ENCODE results near the gene ZNF839. TPM values are rescaled to one million over a fixed set of nuclear protein-coding genes. Genes with fewer than 3 reads are reported as not detected.

Gene ZNF839
- total RNA-seq, 4 donors from 2014 or later = 6.7 to 14.1 (median 11.1) TPM

GRCh38 chr14:102360388-102360787 is 40.8 kb downstream of the ZNF839 start:
- Histone ChIP-seq H3K27me3 (no peaks in the 10 kb centered on the region), H3K4me3 (no peak overlapping the region), H3K27ac (no peak overlapping the region), H3K36me3 (peaks cover 0 to 21% (median 4%) of the 10 kb centered on the region in 4 donors), H3K4me1 (peaks cover 17 to 22% (median 20%) of the 10 kb centered on the region in 4 donors), H3K9me3 (no peaks in the 10 kb centered on the region)
- no peak for DNase-seq
- no peak for TF ChIP-seq POLR2AphosphoS5 (IDR thresholded peaks at IDR 0.05)
- TF ChIP-seq EP300 (IDR thresholded peaks at IDR 0.05; ENCODE audit: low read depth) = no peak
- TF ChIP-seq, protein P1, sequence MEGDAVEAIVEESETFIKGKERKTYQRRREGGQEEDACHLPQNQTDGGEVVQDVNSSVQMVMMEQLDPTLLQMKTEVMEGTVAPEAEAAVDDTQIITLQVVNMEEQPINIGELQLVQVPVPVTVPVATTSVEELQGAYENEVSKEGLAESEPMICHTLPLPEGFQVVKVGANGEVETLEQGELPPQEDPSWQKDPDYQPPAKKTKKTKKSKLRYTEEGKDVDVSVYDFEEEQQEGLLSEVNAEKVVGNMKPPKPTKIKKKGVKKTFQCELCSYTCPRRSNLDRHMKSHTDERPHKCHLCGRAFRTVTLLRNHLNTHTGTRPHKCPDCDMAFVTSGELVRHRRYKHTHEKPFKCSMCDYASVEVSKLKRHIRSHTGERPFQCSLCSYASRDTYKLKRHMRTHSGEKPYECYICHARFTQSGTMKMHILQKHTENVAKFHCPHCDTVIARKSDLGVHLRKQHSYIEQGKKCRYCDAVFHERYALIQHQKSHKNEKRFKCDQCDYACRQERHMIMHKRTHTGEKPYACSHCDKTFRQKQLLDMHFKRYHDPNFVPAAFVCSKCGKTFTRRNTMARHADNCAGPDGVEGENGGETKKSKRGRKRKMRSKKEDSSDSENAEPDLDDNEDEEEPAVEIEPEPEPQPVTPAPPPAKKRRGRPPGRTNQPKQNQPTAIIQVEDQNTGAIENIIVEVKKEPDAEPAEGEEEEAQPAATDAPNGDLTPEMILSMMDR (IDR thresholded peaks at IDR 0.05) = no peak
- no peak for TF ChIP-seq POLR2A (IDR thresholded peaks at IDR 0.05)
- intact Hi-C loops (cut with DNase I; ENCODE audit: low total_unique reads) (loop anchor here (5.0 kb wide), 1 partner anchor 1862 kb away; no protein-coding TSS in a partner anchor), in situ Hi-C loops (cut with MboI; ENCODE audit: low pct_ligation_motif_present in 1 of 4, low pct_unique_long_range_greater_than_20kb in 1 of 4, low sequenced_read_pairs in 3 of 4) (loop anchor here in 1 of 4 donors (25.0 kb wide), 1 partner anchor 152 kb away; the partner anchor contains the start of gene ANKRD9)
- 86 to 95% methylated on average over 1 to 3 of the region's 3 CpGs for WGBS, 2 donors (ENCODE audit: low coverage in 1 of 2)

DNA sequence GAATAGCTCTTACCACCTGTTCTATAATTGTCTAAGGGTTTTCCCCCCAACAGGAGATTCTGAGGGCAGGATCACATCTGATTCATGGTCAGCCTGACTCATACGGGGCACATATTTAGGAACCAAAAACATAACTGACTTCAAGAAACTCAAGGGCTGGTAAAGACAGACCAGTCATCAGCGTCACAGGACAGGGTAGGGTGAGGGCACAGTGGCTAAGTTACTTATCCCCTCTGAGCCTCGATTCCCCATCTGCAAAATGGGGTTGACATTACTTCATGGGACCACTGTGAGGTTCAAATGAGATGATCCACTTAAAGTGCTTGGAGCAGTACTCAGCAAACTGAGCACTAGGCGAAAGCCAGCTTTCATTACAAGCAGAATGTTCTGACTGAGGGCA is 42.5 kb downstream of the ZNF839 start:
- Histone ChIP-seq H3K4me1 (peaks cover 17 to 22% (median 20%) of the 10 kb centered on the region in 4 donors), H3K36me3 (peaks cover 0 to 14% (median 2%) of the 10 kb centered on the region in 4 donors), H3K27me3 (no peaks in the 10 kb centered on the region), H3K27ac (peak overlapping the region; percentile 93 to 98 (median 97)), H3K9me3 (no peaks in the 10 kb centered on the region), H3K4me3 (peak overlapping the region; percentile 39 to 99 (median 94))
- TF ChIP-seq POLR2AphosphoS5 (IDR thresholded peaks at IDR 0.05) (no peak), POLR2A (IDR thresholded peaks at IDR 0.05) (no peak), EP300 (IDR thresholded peaks at IDR 0.05; ENCODE audit: low read depth) (no peak)
- TF ChIP-seq, protein P1 (IDR thresholded peaks at IDR 0.05) = no peak
- 14% methylated on average over 4 of the region's 4 CpGs; no CpG with 5 or more reads in 1 of the 2 donors for WGBS, 2 donors (ENCODE audit: low coverage in 1 of 2)
- no peak for DNase-seq
- in situ Hi-C loops (cut with MboI; ENCODE audit: low pct_ligation_motif_present in 1 of 4, low pct_unique_long_range_greater_than_20kb in 1 of 4, low sequenced_read_pairs in 3 of 4) (loop anchor here in 1 of 4 donors (25.0 kb wide), 1 partner anchor 150 kb away; the partner anchor contains the start of gene ANKRD9), intact Hi-C loops (cut with DNase I; ENCODE audit: low total_unique reads) (loop anchor here (5.0 kb wide), 1 partner anchor 1860 kb away; no protein-coding TSS in a partner anchor)

DNA sequence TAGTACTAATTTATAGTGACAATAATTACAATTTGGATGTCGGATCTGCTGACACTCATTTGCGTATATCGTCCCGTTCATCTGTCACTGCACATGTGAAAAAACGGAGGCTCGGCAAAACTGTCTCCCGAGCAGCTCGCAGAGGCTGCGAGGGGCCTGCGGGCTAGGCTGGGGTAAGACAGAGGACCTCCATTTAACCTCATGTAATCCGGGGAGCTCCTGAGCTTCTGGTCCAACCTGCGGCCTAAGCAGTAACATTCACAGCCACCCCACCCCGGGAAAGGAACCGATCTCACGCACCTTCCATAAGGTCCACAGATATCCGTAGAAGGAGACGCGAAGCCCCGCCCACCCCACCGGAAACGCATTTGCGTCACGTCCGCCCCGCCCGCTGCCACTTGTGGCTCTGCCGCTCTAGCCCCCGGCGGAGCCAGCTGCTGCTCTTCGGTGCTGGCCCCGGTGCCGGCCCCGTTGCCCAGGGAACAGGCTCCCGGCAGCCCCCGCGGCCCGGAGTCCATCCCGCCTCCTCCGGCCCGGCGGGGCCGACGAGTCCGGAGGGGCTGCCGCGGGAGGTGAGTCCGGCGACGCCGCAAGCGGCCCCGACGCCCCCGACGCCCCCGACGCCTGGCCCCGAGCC is 43.1 kb downstream of the ZNF839 start, which contains the start of the genes CINP and TECPR2:
Gene CINP, minus strand, starts transcription at position 346 of the 637 bp plus-strand sequence. Its CDS starts 39 bp downstream, at position 307.
Gene TECPR2, plus strand, starts transcription at position 397 of the 637 bp plus-strand sequence. CDS start 13,781 bp downstream, outside the sequence.
- no peaks in the 10 kb centered on the region for H3K9me3 ChIP-seq
- in situ Hi-C loops (cut with MboI; ENCODE audit: low pct_ligation_motif_present in 1 of 4, low pct_unique_long_range_greater_than_20kb in 1 of 4, low sequenced_read_pairs in 3 of 4) (loop anchor here in 1 of 4 donors (25.0 kb wide), 1 partner anchor 150 kb away; the partner anchor contains the start of gene ANKRD9), intact Hi-C loops (cut with DNase I; ENCODE audit: low total_unique reads) (loop anchor here (5.0 kb wide), 1 partner anchor 1860 kb away; no protein-coding TSS in a partner anchor)
- H3K27me3 ChIP-seq = no peaks in the 10 kb centered on the region
- peak within 1 kb of the TSS; percentile 93 to 98 (median 97) for H3K27ac ChIP-seq
- WGBS, 2 donors (ENCODE audit: low coverage in 1 of 2) = 0% methylated on average over 38 of the region's 58 CpGs; no CpG with 5 or more reads in 1 of the 2 donors
- peak; percentile 99 for DNase-seq
- TF ChIP-seq POLR2A (IDR thresholded peaks at IDR 0.05) (peak; percentile 80), EP300 (IDR thresholded peaks at IDR 0.05; ENCODE audit: low read depth) (no peak), POLR2AphosphoS5 (IDR thresholded peaks at IDR 0.05) (peak; percentile 80 to 83 (median 82))
- TF ChIP-seq, protein P1 (IDR thresholded peaks at IDR 0.05) = no peak
- H3K36me3 ChIP-seq = peaks cover 0 to 10% (median 2%) of the 10 kb centered on the region in 4 donors
- H3K4me1 ChIP-seq = peaks cover 17 to 22% (median 20%) of the 10 kb centered on the region in 4 donors
- peak within 1 kb of the TSS; percentile 85 to 99 (median 94) for H3K4me3 ChIP-seq

Measured in transverse colon (tissue), 4 donors.